ENCODE results near the gene STIMATE. TPM values are rescaled to one million over a fixed set of nuclear protein-coding genes. Genes with fewer than 3 reads are reported as not detected.

The STIMATE gene
- total RNA-seq, 1 donor from 2014 or later = 28.4 TPM

DNA sequence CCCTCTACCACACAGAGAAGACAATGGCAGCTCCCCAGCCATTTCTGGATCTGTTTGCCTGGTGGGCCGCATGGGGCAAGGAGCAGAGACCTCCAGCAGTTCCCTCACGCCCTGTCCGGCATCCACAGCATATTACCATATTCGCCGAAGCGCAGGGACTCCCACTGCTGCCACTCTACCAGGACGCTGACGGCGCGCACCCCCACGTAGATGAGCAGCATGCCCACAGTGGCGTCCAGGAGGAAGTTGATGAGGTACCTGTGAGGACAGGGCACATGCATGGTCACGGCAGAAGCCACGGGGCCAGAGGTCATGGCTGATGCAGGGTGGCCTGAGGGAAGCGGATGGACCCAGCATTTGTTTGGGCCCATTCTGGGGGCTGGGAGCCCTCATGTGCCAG, 47.7 kb downstream of the STIMATE start:
- TF ChIP-seq, protein P1, sequence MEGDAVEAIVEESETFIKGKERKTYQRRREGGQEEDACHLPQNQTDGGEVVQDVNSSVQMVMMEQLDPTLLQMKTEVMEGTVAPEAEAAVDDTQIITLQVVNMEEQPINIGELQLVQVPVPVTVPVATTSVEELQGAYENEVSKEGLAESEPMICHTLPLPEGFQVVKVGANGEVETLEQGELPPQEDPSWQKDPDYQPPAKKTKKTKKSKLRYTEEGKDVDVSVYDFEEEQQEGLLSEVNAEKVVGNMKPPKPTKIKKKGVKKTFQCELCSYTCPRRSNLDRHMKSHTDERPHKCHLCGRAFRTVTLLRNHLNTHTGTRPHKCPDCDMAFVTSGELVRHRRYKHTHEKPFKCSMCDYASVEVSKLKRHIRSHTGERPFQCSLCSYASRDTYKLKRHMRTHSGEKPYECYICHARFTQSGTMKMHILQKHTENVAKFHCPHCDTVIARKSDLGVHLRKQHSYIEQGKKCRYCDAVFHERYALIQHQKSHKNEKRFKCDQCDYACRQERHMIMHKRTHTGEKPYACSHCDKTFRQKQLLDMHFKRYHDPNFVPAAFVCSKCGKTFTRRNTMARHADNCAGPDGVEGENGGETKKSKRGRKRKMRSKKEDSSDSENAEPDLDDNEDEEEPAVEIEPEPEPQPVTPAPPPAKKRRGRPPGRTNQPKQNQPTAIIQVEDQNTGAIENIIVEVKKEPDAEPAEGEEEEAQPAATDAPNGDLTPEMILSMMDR (conservative IDR thresholded peaks at IDR 0.05) = no peak
- H3K27me3 Mint-ChIP-seq = no peaks in the 10 kb centered on the region
- DNase-seq (ENCODE audit: extremely low spot score, unreplicated experiment) = no peak
- H3K27ac Mint-ChIP-seq = no peak overlapping the region
- no peak overlapping the region for H3K4me3 Mint-ChIP-seq
- H3K36me3 Mint-ChIP-seq = peaks cover 5% of the 10 kb centered on the region
- no peaks in the 10 kb centered on the region for H3K4me1 Mint-ChIP-seq (ENCODE audit: unreplicated experiment)
- no peaks in the 10 kb centered on the region for H3K9me3 Mint-ChIP-seq

GRCh38 chr3:52848617-52849016, 48.7 kb downstream of the STIMATE start:
- no peak for DNase-seq (ENCODE audit: extremely low spot score, unreplicated experiment)
- Mint-ChIP-seq H3K27me3 (no peaks in the 10 kb centered on the region), H3K36me3 (peaks cover 5% of the 10 kb centered on the region), H3K4me3 (no peak overlapping the region), H3K9me3 (no peaks in the 10 kb centered on the region), H3K4me1 (ENCODE audit: unreplicated experiment) (no peaks in the 10 kb centered on the region), H3K27ac (no peak overlapping the region)
- TF ChIP-seq, protein P1 (conservative IDR thresholded peaks at IDR 0.05) = no peak

DNA sequence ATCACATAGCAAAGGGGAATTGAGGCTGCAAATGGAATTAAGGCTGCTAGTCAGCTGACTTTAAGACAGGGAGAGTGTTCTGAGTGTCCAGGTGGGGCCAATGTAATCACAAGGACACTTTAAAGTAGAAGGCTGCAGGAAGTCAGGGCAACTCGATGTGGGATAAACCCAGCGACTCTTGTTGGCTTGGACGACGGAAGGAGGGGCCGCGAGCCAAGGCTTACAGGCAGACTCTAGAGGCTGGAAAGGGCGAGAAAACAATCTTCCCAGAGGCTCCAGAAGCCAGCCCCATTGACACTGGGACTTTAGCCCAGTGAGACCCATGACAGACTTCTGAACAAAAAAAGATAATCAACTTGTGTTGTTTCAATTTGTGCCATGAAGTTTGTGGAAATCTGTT, 49.6 kb downstream of the STIMATE start:
- Mint-ChIP-seq H3K27ac (no peak overlapping the region), H3K4me1 (ENCODE audit: unreplicated experiment) (peaks cover 7% of the 10 kb centered on the region), H3K27me3 (no peaks in the 10 kb centered on the region), H3K4me3 (no peak overlapping the region), H3K9me3 (no peaks in the 10 kb centered on the region), H3K36me3 (peaks cover 5% of the 10 kb centered on the region)
- DNase-seq (ENCODE audit: extremely low spot score, unreplicated experiment) = no peak
- TF ChIP-seq, protein P1 (conservative IDR thresholded peaks at IDR 0.05) = no peak

DNA sequence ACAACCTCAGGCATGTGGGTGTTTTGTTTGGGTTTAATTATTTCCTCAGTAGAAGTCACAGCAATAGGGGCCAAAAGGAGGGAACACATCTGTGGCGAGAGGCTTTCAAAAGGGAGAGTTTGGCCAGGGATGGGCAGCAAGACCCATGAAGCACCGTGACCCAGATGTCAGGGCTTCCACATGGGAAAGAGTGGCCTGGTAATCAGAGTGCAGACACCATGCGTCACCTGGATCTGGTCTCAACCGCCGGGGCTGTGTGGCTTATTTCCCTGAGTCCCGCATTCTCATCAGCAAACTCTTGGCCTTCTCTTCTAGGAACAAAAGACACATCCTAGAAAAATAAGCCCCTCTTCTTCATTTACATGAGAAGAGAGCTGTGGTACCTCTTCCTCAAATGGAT, 50.1 kb downstream of the STIMATE start:
- TF ChIP-seq, protein P1 (conservative IDR thresholded peaks at IDR 0.05) = no peak
- no peak overlapping the region for H3K27ac Mint-ChIP-seq
- H3K9me3 Mint-ChIP-seq = no peaks in the 10 kb centered on the region
- no peak for DNase-seq (ENCODE audit: extremely low spot score, unreplicated experiment)
- no peaks in the 10 kb centered on the region for H3K27me3 Mint-ChIP-seq
- peaks cover 5% of the 10 kb centered on the region for H3K36me3 Mint-ChIP-seq
- no peak overlapping the region for H3K4me3 Mint-ChIP-seq
- H3K4me1 Mint-ChIP-seq (ENCODE audit: unreplicated experiment) = peaks cover 7% of the 10 kb centered on the region

DNA sequence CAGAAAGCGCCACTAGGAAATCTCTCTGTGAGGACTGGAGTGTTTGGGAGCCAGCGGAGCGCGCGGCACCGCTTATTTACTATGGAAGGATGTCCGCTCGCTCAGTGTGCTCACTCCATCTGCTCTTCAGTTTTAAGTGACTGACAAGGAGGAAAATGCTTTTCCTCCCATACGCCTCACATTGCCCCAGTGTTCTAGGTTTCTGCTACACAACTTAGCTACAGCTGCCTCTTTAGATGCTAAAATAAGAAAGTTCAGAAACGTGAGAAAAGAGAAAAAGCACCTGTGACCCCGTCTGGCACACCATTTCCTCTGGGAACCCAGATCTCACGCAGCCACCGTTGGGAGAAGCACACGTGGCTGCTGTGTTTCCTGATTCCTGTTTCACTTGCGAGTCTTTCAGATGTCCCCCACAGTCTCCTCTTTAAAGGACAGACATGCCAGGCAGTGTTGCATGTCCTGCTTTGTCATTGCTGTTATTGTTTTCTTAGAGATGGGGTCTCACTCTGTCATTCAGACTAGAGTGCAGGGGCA, 50.8 kb downstream of the STIMATE start:
- H3K36me3 Mint-ChIP-seq = peaks cover 6% of the 10 kb centered on the region
- no peak for DNase-seq (ENCODE audit: extremely low spot score, unreplicated experiment)
- no peaks in the 10 kb centered on the region for H3K27me3 Mint-ChIP-seq
- TF ChIP-seq, protein P1 (conservative IDR thresholded peaks at IDR 0.05) = no peak
- H3K9me3 Mint-ChIP-seq = no peaks in the 10 kb centered on the region
- no peak overlapping the region for H3K4me3 Mint-ChIP-seq
- H3K27ac Mint-ChIP-seq = no peak overlapping the region
- H3K4me1 Mint-ChIP-seq (ENCODE audit: unreplicated experiment) = peaks cover 7% of the 10 kb centered on the region

All from type B pancreatic cell (in vitro differentiated cells).